Liver (tissue), 9 donors: ENCODE results near the gene THEM5. TPM values are rescaled to one million over a fixed set of nuclear protein-coding genes. Genes with fewer than 3 reads are reported as not detected.

Experiments
- DNase-seq: peaks from one replicate; pipeline ENCODE4 v3.0.0-alpha.2; 2017; ENCODE audit warnings: low spot score
- H3K27ac ChIP-seq, 2 donors: one replicate each; pipeline ENCODE4 v1.7.0; 2013; ENCODE audit warnings: inconsistent platforms in 2 of 2, low read length in 2 of 2, control low read depth in 1 of 2, low read depth in 1 of 2, mild to moderate bottlenecking in 1 of 2
- H3K27me3 ChIP-seq, 4 donors: one replicate each; pipeline versions ENCODE4 v1.6.1 to v1.7.0; 2013; ENCODE audit warnings: low read length in 3 of 4, inconsistent platforms in 1 of 4, mild to moderate bottlenecking in 1 of 4, moderate library complexity in 1 of 4; ENCODE audit not compliant: control insufficient read depth in 4 of 4, insufficient read depth in 4 of 4
- H3K36me3 ChIP-seq, 4 donors: one replicate each; pipeline versions ENCODE4 v1.6.1 to v1.7.0; 2013; ENCODE audit warnings: low read length in 3 of 4, mild to moderate bottlenecking in 3 of 4, low read depth in 1 of 4, moderate library complexity in 1 of 4; ENCODE audit not compliant: control insufficient read depth in 4 of 4, insufficient read depth in 3 of 4
- H3K4me1 ChIP-seq, 4 donors: one replicate each; pipeline versions ENCODE4 v1.6.1 to v1.7.0; 2013; ENCODE audit warnings: low read length in 3 of 4, mild to moderate bottlenecking in 3 of 4, moderate library complexity in 1 of 4; ENCODE audit not compliant: control insufficient read depth in 4 of 4, insufficient read depth in 4 of 4
- H3K4me3 ChIP-seq, 3 donors: one replicate each; pipeline versions ENCODE4 v1.6.1 to v1.7.0; 2013; ENCODE audit warnings: low read length in 3 of 3, control low read depth in 1 of 3, low read depth in 1 of 3, mild to moderate bottlenecking in 1 of 3
- H3K9ac ChIP-seq, 2 donors: one replicate each; pipeline ENCODE4 v1.7.0; 2013; ENCODE audit warnings: low read length in 2 of 2, mild to moderate bottlenecking in 2 of 2, moderate library complexity in 2 of 2, control low read depth in 1 of 2, low read depth in 1 of 2
- H3K9me3 ChIP-seq, 4 donors: one replicate each; pipeline versions ENCODE4 v1.6.1 to v1.7.0; 2013; ENCODE audit warnings: low read length in 3 of 4; ENCODE audit not compliant: control insufficient read depth in 4 of 4
- EGR1 ChIP-seq, 2 donors: IDR thresholded peaks; 2 replicates each; pipeline ENCODE4 v1.6.1; 2016 to 2018; ENCODE audit warnings: antibody characterized with exemption in 2 of 2, low read depth in 2 of 2
- FOXA1 ChIP-seq: IDR thresholded peaks from 2 replicates; pipeline ENCODE4 v1.6.1; 2016; ENCODE audit warnings: antibody characterized with exemption
- HNF4G ChIP-seq: IDR thresholded peaks from 2 replicates; pipeline ENCODE4 v1.6.1; 2016; ENCODE audit warnings: antibody characterized with exemption
- JUND ChIP-seq, 2 donors: IDR thresholded peaks; 2 replicates each; pipeline ENCODE4 v1.6.1; 2016; ENCODE audit warnings: antibody characterized with exemption in 2 of 2
- RAD21 ChIP-seq, 2 donors: IDR thresholded peaks; 2 replicates each; pipeline ENCODE4 v1.6.1; 2016; ENCODE audit warnings: antibody characterized with exemption in 2 of 2, mild to moderate bottlenecking in 2 of 2
- RXRA ChIP-seq, 2 donors: IDR thresholded peaks; 2 replicates each; pipeline ENCODE4 v1.6.1; 2017 to 2018; ENCODE audit warnings: antibody characterized with exemption in 2 of 2, mild to moderate bottlenecking in 1 of 2
- YY1 ChIP-seq: IDR thresholded peaks from 2 replicates; pipeline ENCODE4 v1.6.1; 2016; ENCODE audit warnings: antibody characterized with exemption, mild to moderate bottlenecking
- ZBTB33 ChIP-seq: IDR thresholded peaks from 2 replicates; pipeline ENCODE4 v1.6.1; 2016; ENCODE audit warnings: antibody characterized with exemption
- WGBS: extraction: QIAGEN DNeasy Blood & Tissue Kit; methylation state at CpG from one replicate; pipeline ENCODE4 v1.1.7; 2013; 5-methylcytosine and 5-hydroxymethylcytosine counted together
- polyA plus RNA-seq, 2 donors: library from polyadenylated mRNA; stranded (reverse) in 1 of 2; unstranded in 1 of 2; fragments of 200-250 nt in 1 of 2; fragments of >200 nt in 1 of 2; fragmentation: Nextera tagmentation in 1 of 2; extraction: Ambion mirVana in 1 of 2; gene quantifications; one replicate each; pipeline versions ENCODE4 v1.2.1 to v1.2.3, GENCODE V29; 2013 to 2015
- total RNA-seq, 2 donors: library from RNA; depleted of rRNA; stranded (reverse); fragments of >200 nt; gene quantifications; one replicate each; pipeline ENCODE4 v1.2.3, GENCODE V29; 2014
- TF ChIP-seq, protein P1 (sequence below): fragments of 150-350 bp; IDR thresholded peaks from 2 replicates; pipeline ENCODE4 v1.5.1; 2017; ENCODE audit warnings: improper control_type of control experiment, low read depth, low read length; ENCODE audit not compliant: missing input control
- TF ChIP-seq, protein P2 (sequence below): IDR thresholded peaks from 2 replicates; pipeline ENCODE4 v1.6.1; 2016; ENCODE audit warnings: antibody characterized with exemption
- TF ChIP-seq, protein P3 (sequence below): IDR thresholded peaks from 2 replicates; pipeline ENCODE4 v1.6.1; 2016; ENCODE audit warnings: antibody characterized with exemption, mild to moderate bottlenecking
- TF ChIP-seq, protein P4 (sequence below): IDR thresholded peaks from 2 replicates; pipeline ENCODE4 v1.6.1; 2016; ENCODE audit warnings: antibody characterized with exemption
- donor health status: healthy.
- donor health status: healthy.
- donor health status: healthy.
- donor health status: healthy.
- donor health status: healthy.

The THEM5 gene
- total and polyA plus RNA-seq, 4 donors = 0.09 TPM; not detected in 3

DNA sequence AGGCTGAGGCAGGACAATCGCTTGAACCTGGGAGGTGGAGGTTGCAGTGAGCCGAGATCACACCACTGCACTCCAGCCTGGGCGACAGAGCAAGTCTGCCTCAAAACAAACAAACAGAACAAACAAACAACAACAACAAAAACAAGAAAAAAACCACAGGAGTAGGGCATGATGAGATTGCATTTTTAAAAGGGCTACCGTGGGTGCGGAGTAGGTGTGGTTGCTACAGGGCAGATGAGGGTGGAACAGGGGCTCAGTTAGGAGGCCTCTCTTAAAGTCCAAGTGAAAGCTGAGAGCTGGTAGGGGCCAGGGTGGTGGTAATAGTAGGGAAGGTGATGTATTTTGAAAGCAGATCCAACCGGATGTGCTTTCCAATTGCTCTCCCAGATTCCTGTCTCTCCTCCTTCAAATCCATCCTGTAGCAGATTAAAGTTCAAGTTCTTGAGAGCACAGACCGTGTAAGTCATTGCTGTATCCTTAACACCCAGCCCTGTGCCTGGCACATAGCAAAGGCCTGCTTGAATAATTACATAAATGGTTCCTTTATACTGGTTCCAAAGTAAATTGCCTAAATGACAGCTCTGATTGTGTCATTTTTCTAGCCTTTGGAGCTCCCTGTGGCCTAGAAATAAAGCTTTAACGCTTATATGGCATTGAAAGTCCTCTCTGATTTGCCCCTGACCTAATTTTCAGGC, 44.1 kb downstream of the THEM5 start (continued):
- TF ChIP-seq, protein P1, sequence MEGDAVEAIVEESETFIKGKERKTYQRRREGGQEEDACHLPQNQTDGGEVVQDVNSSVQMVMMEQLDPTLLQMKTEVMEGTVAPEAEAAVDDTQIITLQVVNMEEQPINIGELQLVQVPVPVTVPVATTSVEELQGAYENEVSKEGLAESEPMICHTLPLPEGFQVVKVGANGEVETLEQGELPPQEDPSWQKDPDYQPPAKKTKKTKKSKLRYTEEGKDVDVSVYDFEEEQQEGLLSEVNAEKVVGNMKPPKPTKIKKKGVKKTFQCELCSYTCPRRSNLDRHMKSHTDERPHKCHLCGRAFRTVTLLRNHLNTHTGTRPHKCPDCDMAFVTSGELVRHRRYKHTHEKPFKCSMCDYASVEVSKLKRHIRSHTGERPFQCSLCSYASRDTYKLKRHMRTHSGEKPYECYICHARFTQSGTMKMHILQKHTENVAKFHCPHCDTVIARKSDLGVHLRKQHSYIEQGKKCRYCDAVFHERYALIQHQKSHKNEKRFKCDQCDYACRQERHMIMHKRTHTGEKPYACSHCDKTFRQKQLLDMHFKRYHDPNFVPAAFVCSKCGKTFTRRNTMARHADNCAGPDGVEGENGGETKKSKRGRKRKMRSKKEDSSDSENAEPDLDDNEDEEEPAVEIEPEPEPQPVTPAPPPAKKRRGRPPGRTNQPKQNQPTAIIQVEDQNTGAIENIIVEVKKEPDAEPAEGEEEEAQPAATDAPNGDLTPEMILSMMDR = no peak
- TF ChIP-seq JUND (IDR thresholded peaks at IDR 0.05) (no peak), ZBTB33 (no peak)

- Histone ChIP-seq H3K27ac (no peak overlapping the region), H3K9me3 (no peaks in the 10 kb centered on the region), H3K9ac (no peak overlapping the region), H3K4me3 (no peak overlapping the region), H3K36me3 (peaks cover 1 to 46% (median 36%) of the 10 kb centered on the region in 4 donors), H3K27me3 (no peaks in the 10 kb centered on the region), H3K4me1 (peaks cover 0 to 4% (median under 1%) of the 10 kb centered on the region in 4 donors)
- 68% methylated on average over 1 of the region's 1 CpG for WGBS
- DNase-seq = no peak
- TF ChIP-seq HNF4G = no peak
- TF ChIP-seq, protein P2, sequence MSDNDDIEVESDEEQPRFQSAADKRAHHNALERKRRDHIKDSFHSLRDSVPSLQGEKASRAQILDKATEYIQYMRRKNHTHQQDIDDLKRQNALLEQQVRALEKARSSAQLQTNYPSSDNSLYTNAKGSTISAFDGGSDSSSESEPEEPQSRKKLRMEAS = no peak
- TF ChIP-seq FOXA1 = no peak
- TF ChIP-seq RAD21 (IDR thresholded peaks at IDR 0.05) = no peak
- TF ChIP-seq, protein P3, sequence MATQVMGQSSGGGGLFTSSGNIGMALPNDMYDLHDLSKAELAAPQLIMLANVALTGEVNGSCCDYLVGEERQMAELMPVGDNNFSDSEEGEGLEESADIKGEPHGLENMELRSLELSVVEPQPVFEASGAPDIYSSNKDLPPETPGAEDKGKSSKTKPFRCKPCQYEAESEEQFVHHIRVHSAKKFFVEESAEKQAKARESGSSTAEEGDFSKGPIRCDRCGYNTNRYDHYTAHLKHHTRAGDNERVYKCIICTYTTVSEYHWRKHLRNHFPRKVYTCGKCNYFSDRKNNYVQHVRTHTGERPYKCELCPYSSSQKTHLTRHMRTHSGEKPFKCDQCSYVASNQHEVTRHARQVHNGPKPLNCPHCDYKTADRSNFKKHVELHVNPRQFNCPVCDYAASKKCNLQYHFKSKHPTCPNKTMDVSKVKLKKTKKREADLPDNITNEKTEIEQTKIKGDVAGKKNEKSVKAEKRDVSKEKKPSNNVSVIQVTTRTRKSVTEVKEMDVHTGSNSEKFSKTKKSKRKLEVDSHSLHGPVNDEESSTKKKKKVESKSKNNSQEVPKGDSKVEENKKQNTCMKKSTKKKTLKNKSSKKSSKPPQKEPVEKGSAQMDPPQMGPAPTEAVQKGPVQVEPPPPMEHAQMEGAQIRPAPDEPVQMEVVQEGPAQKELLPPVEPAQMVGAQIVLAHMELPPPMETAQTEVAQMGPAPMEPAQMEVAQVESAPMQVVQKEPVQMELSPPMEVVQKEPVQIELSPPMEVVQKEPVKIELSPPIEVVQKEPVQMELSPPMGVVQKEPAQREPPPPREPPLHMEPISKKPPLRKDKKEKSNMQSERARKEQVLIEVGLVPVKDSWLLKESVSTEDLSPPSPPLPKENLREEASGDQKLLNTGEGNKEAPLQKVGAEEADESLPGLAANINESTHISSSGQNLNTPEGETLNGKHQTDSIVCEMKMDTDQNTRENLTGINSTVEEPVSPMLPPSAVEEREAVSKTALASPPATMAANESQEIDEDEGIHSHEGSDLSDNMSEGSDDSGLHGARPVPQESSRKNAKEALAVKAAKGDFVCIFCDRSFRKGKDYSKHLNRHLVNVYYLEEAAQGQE = no peak
- TF ChIP-seq RXRA (IDR thresholded peaks at IDR 0.05) = no peak
- no peak for TF ChIP-seq ZBTB33
- TF ChIP-seq JUND (IDR thresholded peaks at IDR 0.05) = no peak
- TF ChIP-seq, protein P4, sequence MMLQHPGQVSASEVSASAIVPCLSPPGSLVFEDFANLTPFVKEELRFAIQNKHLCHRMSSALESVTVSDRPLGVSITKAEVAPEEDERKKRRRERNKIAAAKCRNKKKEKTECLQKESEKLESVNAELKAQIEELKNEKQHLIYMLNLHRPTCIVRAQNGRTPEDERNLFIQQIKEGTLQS = no peak
- TF ChIP-seq EGR1 (IDR thresholded peaks at IDR 0.05; ENCODE audit: low read depth in 2 of 2) = no peak
- no peak for TF ChIP-seq YY1
Observed at GRCh38 chr1:151807766-151808165, 45.7 kb downstream of the THEM5 start.
